Lung microvascular endothelial cell (primary cell): ENCODE data around the gene ARL6IP1. TPM values are rescaled to one million over a fixed set of nuclear protein-coding genes. Genes with fewer than 3 reads are reported as not detected.

ENCODE experiments used
- DNase-seq, 2 donors: peaks; one replicate each; pipeline versions ENCODE4 v3.0.0 to v3.0.0-alpha.2; 2010; ENCODE audit warnings: low read depth in 2 of 2
- total RNA-seq: library from RNA; depleted of rRNA; stranded (reverse); fragments of >200 nt; gene quantifications from 2 replicates; pipeline ENCODE4 v1.2.1, GENCODE V29; 2014

Gene ARL6IP1
- 366 and 872 TPM in 2 replicates for total RNA-seq

DNA sequence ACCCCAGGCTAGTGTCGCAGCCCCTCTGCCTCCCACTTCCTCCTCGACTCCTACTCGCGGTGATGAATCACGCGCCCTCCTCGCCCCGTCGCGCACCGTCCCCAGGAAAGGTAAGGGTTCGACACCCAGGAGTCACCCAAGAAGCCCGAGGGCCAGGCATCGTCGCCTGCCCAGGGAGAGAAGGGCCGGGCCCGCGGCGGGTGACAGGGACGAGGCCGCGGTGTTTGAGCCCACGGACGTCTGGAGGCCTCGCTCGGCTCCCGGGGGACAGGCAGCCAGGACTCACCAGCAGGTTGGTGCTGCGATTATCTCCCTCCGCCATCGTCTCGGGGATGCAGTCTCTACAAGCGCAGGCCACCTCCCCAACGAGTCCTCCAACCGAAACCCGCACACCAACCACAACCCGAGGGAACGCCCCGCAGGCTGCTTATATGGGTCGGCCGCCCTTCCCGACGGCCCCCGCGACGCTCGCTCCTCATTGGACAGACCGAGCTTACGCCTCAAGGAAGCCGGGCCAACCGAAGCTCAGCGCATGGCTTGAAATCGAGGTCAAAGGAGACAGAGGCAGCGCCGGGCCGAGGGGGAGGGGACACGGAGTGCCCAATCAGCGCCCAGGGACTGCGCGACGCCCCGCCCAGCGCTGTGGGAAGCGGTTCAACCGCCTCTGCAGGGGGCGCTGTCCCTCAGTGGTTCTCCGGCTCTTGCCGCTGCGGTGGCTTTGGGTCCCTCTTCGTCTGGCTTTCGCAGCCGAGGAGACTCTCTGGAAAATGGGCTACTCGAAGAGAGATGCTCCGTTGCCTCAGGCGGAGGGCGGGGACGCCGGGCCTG lies at the start of gene ARL6IP1:
ARL6IP1 (minus strand) TSS at position 405 of the 828 bp plus-strand sequence; CDS start at position 322, 83 bp downstream.
- peak; percentile 100 for DNase-seq

- no peak for DNase-seq
Observed at GRCh38 chr16:18846416-18846815, 45.1 kb upstream of the ARL6IP1 start.

GRCh38 chr16:18842565-18842964 lies 41.2 kb upstream of the ARL6IP1 start:
- DNase-seq = no peak

GRCh38 chr16:18841833-18842525 lies 40.6 kb upstream of the ARL6IP1 start:
- DNase-seq = no peak

GRCh38 chr16:18839555-18839954 lies 38.2 kb upstream of the ARL6IP1 start:
- no peak for DNase-seq

DNA sequence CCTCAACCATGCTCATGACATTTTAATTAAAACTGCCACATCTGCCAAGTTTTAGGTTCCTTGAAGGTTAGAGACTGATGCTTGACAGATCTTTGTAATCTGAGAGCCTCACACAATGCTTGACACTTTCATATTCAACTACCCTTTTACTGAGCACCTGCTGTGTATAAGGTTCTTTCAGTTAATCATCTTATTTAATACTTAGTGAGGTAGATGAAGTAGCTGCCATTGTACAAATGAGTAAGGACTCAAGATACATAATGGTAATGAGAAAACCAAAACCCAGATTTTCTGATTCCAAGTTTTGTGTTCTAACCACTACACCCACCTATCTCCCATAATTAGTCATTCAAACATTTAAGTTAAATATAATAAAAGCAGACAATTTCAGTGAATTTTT lies 35.4 kb upstream of the ARL6IP1 start:
- no peak for DNase-seq

DNA sequence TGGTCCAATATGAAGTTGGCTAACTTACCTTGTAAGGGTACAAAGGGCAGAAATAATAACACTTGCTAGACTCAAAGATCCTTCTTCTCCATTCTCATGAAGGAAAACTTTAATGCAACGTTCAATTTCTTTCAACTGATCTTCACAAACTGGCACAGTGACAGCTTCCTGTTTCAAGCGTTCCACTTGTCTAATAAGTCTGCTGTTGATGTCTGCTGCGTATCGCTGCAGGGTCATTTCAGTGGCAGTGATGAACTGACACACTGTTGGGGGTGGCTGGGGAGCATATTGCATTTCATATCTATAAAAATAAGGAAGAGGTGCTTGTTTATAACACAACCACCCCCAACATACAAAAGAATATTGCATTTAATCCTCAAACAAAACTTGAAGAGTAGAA lies 33.5 kb upstream of the ARL6IP1 start:
- peak in 1 of 2 donors; percentile 5 for DNase-seq

DNA sequence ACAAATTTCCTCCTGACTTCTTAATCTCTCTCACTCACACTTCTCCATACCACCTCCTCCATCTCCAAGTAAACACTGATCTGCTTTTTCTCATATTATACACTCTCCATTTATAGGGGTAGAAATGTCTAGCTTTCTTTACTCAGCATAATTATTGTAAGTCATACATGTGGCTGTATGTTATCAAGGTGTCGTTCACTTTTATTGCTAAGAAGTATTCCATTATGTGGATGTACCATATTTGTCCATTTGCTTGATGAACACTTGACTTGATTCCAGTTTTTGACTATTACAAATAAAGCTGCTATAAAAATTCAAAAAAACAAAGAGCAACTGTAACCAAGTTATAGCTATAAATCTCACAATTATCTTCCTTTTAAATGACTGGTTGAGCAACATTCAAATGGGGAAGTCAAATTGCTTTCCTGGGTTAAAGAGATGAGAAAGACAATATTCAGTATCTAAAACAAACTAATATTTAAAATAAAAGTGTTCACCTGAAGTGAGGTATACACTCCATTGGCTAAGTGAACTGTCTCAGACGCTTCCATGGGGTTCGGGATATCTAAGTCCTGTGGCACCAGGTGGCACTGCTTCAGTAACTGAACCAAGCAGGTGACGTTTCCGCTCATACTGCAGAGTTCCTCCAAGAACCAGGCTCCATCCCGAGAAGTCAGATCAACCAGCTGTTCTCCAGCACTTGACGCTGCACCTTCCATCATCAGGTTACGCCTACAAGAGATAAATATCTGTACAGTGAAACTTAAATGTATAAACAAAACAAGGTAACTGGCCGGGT lies 32.6 kb upstream of the ARL6IP1 start:
- no peak for DNase-seq

GRCh38 chr16:18832613-18833012 lies 31.3 kb upstream of the ARL6IP1 start:
- DNase-seq = no peak

DNA sequence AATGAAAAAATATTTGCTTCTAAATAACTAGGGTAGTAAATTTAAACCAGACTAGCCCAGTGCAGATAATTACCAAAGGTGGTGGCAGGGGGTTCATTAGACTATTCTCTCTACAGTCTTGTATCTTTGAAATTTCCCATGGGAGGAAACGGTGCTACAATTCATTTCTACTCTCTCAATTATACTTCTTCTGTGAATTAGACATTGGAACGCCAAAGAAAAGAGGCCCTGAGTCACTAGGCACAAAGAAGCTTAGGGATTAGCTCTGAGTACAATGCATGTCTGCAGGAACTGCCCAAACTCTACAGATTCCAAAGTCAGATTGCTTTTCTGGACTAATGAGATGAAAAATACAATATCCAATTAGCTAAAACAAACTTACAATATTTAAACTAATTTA lies 30.7 kb upstream of the ARL6IP1 start:
- DNase-seq = no peak

DNA sequence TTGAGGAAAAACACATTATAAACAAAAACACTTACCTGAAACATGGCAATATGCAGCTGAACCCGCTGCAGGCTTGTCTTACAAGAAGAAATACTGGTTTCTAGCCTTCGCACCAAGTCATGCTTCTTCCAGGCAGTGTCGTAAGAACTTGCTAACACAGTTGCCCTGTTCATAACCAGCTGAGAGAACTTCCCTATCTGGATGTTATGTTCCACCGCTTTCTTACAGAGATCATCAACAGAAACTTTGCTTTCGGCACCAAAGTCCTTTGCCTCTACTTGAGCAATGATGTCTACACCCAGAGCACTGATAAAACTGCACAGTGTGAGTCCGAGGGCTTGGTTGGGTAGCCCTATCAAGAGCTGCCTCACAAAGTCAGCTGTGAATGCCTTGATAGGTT lies 27.9 kb upstream of the ARL6IP1 start:
- DNase-seq = no peak

- no peak for DNase-seq
Observed at GRCh38 chr16:18827890-18828289, 26.5 kb upstream of the ARL6IP1 start.

DNA sequence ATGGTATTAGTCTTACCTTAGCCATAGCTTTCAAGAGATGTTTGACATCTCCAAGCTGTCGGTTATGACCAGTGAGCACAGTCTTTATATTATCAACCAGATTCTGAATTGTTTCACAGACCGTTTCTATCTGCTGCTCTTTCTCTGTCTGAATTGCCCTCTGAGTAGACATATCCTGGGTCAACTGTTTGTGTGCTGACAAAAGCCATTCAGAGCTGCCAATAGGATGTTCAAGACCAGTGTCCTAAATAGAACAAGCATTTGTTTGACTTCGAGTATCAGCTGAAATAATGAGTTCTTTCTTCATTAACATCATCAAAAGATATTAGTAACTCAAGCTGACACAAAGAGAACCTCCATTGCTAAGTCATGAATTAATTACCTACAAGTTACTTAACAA lies 14.9 kb upstream of the ARL6IP1 start:
- no peak for DNase-seq

- DNase-seq = no peak
Observed at GRCh38 chr16:18811925-18812324, 10.6 kb upstream of the ARL6IP1 start.

DNA sequence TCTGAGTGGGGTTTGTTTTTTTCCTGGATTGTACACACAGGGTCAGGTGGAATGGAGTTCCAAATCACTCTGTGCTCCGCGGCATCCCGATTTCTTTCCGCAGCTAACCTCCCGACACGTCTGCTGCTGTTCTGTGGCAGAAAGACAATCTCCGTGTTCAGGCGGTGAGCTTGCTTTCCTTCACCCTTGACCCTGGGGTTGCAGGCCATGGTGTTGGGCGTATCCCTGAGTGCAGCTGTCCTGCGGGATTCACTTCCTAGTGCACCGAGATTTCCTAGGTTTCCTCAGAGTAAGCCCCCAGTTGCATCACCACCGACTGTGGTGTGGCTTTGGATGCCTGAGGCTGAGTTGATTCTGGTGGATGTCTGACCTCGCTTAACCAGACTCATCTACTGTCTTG lies 7.8 kb upstream of the ARL6IP1 start:
- no peak for DNase-seq

DNA sequence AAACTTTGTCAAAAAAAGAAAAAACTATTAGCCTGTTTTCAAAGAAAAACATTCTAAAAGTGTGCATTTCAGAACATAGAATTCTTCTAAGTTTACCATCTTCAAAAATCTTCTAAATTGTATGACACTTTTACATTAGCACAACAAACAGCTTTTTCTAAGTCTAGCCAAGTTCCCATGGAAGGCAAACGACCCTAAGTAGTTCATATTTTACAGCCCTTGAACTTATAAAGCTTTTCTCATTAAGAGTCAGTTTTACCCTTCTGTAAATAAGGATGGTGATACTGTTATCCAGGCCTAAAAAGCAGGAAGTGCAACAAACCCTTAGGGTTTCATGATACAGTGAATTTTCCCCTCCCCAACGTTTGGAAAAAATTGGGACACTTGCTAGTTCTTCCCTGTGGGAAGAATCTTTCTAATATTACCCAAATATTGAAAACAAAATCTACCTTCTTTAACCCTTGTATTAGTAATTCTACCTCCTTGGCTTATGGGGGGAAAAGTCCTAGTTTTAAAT lies 4.0 kb upstream of the ARL6IP1 start:
- no peak for DNase-seq

- no peak for DNase-seq
Observed at GRCh38 chr16:18804540-18804939, 3.2 kb upstream of the ARL6IP1 start.

DNA sequence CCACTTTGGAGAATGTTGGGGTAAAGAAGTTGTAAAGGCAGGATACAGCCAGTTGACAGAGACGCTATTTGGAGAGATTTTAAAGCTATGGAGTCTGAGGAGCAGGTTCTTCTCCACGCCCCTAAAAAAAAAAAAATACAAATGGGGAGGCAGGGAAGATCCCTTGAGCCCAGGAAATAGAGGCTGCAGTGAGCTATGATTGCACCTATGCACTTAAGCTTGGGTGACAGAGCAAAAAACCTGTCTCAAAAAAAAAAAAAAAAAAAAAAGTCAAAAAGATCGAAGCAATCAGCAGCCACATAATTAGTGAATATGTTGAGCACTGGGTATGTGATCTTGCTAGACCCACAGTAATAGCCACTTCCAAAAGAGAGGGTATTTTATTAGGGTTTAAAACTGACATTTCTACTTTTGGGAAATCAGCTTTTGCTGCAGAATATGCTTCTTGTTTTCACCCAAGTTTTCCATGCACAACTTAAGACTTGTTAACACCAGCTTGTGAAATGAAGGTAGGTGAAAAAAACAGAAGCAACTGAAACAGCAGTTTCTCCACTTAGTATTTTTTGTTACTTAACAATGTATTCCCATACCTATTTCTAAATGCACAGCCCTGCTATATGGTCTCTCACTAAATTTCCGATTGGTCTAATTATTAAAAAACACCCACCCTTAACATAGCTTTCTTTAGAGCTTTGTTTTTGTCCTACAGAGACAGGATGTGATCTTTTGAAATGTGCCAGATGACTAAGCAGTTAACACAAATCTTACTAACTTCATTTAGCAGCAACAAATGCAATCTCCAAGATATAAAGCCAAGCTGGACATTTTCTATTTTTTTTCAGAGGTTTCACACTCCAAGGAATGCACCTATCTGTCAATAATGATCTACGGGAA lies 2.5 kb upstream of the ARL6IP1 start:
- DNase-seq = peak; percentile 43 to 75

DNA sequence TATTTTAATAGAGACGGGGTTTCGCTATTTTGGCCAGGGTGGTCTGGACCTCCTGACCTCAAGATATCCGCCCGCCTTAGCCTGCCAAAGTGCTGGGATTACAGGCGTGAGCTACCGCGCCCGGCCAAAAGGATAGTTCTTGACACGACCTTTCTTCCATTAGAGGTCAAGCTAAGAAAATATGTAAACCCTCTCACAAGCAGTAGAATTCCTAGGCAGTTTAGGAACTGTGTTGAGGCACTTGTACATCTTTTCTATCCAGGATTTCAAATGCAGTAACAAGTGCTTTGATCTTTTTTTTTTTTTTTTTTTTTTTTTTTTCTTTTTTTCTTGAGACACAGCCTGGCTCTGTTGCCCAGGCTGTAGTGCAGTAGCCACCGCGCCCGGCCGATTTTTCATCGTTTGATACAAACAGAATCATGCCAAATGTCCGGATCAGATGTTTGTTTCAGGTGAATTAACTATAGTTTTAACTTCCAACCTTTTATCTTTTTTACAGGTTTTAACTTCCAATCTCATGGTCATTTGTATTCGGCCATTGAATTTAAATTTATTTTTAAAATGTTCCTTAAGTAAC lies 1.5 kb upstream of the ARL6IP1 start:
- no peak for DNase-seq

DNA sequence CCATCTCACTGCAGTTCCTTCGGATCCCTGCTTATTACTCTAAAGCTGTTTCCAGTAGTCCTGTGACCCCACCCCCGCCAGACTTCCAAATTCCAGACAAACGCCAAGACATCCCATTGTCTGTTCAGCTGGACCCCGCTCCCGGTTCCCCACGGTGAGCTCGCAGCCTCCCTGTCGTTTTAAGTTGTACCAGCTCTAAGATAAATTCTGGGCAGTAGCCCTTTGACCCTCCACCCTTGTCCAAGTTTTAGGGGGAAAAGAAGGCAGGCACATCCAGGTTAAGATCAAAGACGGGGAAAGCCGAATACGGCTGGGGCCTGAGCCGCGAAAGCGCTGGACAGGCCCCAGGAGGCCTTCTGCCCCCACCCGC lies 589 bp downstream of the ARL6IP1 start:
- DNase-seq = peak in 1 of 2 donors; percentile 43

DNA sequence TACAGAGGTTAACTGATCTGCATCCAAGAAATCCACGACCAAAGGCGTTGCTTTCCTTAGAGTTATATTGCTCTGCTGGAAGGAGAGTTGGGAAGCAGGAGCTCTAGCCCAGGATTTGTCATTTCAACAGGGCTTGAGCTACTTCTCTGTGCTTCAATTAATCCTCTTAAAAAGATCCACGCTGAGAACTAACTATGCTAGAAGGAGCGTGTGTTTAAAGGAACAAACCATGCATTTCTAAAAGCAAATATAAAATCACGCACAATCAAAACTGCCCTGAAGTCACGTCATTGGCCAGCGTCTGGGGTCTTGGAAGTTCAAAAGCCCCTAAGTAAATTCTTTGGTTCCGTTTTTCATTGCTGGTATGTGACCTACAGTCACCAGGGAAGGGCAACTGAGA lies 1.1 kb downstream of the ARL6IP1 start:
- peak in 1 of 2 donors; percentile 10 for DNase-seq
